ENCODE measurements around the gene HDAC3. TPM values are rescaled to one million over a fixed set of nuclear protein-coding genes. Genes with fewer than 3 reads are reported as not detected.

HDAC3 gene
- total and polyA plus RNA-seq, 2 donors from 2014 or later, result 44.7 to 47.5 TPM

- DNase-seq (no peak), FAIRE-seq (no peak)
- no peak overlapping the region for H3K4me3 ChIP-seq (ENCODE audit: low read length in 3 of 3)
- no peaks in the 10 kb centered on the region for H3K9me3 ChIP-seq (ENCODE audit: control insufficient read depth in 2 of 3, insufficient read depth in 1 of 3, low read length in 3 of 3)
- no peak for TF ChIP-seq CTCF (IDR thresholded peaks at IDR 0.05; ENCODE audit: borderline replicate concordance, extremely low read depth, insufficient read depth)
- no peak overlapping the region for H3K9ac ChIP-seq (ENCODE audit: low read length in 3 of 3)
- intact Hi-C loops (cut with DNase I), result no loop called here
- no peaks in the 10 kb centered on the region for H3K27me3 ChIP-seq (ENCODE audit: control insufficient read depth, insufficient read depth, low read length)
- H3K4me1 ChIP-seq (ENCODE audit: control insufficient read depth in 2 of 3, insufficient read depth in 2 of 3, low read depth in 1 of 3, low read length in 3 of 3), result peaks cover 0 to 4% (median 0%) of the 10 kb centered on the region in 3 donors
- H3K36me3 ChIP-seq (ENCODE audit: control insufficient read depth in 2 of 3, insufficient read depth in 3 of 3, low read length in 3 of 3), result peaks cover 0 to 3% (median 0%) of the 10 kb centered on the region in 3 donors
- H3K27ac ChIP-seq (ENCODE audit: low read depth in 2 of 2, low read length in 2 of 2), result no peak overlapping the region
Observed at GRCh38 chr5:141654298-141654697, 17.6 kb upstream of the HDAC3 start.

- H3K27ac ChIP-seq (ENCODE audit: low read depth in 2 of 2, low read length in 2 of 2), result no peak overlapping the region
- peak overlapping the region; percentile 39 to 69 (median 58) for H3K4me3 ChIP-seq (ENCODE audit: low read length in 3 of 3)
- peak overlapping the region in 1 of 3 donors; percentile 61 for H3K9ac ChIP-seq (ENCODE audit: low read length in 3 of 3)
Observed at GRCh38 chr5:141651728-141652105, 15.1 kb upstream of the HDAC3 start.

GRCh38 chr5:141650851-141651727, 14.4 kb upstream of the HDAC3 start, which contains the start of gene FCHSD1:
TSS of gene FCHSD1 (minus strand) at chr5:141651418. CDS start at chr5:141651368, 50 bp downstream.
- H3K27ac ChIP-seq (ENCODE audit: low read depth in 2 of 2, low read length in 2 of 2), result no peak within 1 kb of the TSS

More at GRCh38 chr5:141651728-141652105, 15.1 kb upstream of the HDAC3 start:
- FAIRE-seq (no peak), DNase-seq (peak in 2 of 5 donors; percentile 14 to 16)
- H3K4me1 ChIP-seq (ENCODE audit: control insufficient read depth in 2 of 3, insufficient read depth in 2 of 3, low read depth in 1 of 3, low read length in 3 of 3), result peaks cover 0 to 4% (median 0%) of the 10 kb centered on the region in 3 donors
- H3K27me3 ChIP-seq (ENCODE audit: control insufficient read depth, insufficient read depth, low read length), result no peaks in the 10 kb centered on the region
- no peaks in the 10 kb centered on the region for H3K36me3 ChIP-seq (ENCODE audit: control insufficient read depth in 2 of 3, insufficient read depth in 3 of 3, low read length in 3 of 3)
- intact Hi-C loops (cut with DNase I), result no loop called here
- no peak for TF ChIP-seq CTCF (IDR thresholded peaks at IDR 0.05; ENCODE audit: borderline replicate concordance, extremely low read depth, insufficient read depth)
- H3K9me3 ChIP-seq (ENCODE audit: control insufficient read depth in 2 of 3, insufficient read depth in 1 of 3, low read length in 3 of 3), result no peaks in the 10 kb centered on the region

More at GRCh38 chr5:141650851-141651727, 14.4 kb upstream of the HDAC3 start, which contains the start of gene FCHSD1:
- Histone ChIP-seq H3K27me3 (ENCODE audit: control insufficient read depth, insufficient read depth, low read length) (no peaks in the 10 kb centered on the region), H3K36me3 (ENCODE audit: control insufficient read depth in 2 of 3, insufficient read depth in 3 of 3, low read length in 3 of 3) (no peaks in the 10 kb centered on the region), H3K9me3 (ENCODE audit: control insufficient read depth in 2 of 3, insufficient read depth in 1 of 3, low read length in 3 of 3) (no peaks in the 10 kb centered on the region), H3K4me3 (ENCODE audit: low read length in 3 of 3) (peak within 1 kb of the TSS; percentile 58 to 69 (median 62)), H3K4me1 (ENCODE audit: control insufficient read depth in 2 of 3, insufficient read depth in 2 of 3, low read depth in 1 of 3, low read length in 3 of 3) (peaks cover 0 to 4% (median 0%) of the 10 kb centered on the region in 3 donors), H3K9ac (ENCODE audit: low read length in 3 of 3) (peak within 1 kb of the TSS in 2 of 3 donors; percentile 26 to 61)
- DNase-seq (peak; percentile 82 to 96 (median 92)), FAIRE-seq (no peak)
- intact Hi-C loops (cut with DNase I), result no loop called here
- TF ChIP-seq CTCF (IDR thresholded peaks at IDR 0.05; ENCODE audit: borderline replicate concordance, extremely low read depth, insufficient read depth), result no peak

Measured in kidney (tissue), 14 donors.